HuH-7.5 (cell line): ENCODE data around the gene TCF21.

Experiments used
- DNase-seq: peaks from one replicate; pipeline ENCODE4 v3.0.0; 2011; ENCODE audit warnings: low spot score

The TCF21 gene

GRCh38 chr6:133889557-133890403 lies 867 bp downstream of the TCF21 start:
- DNase-seq: no peak

GRCh38 chr6:133890711-133891148 lies 1.8 kb downstream of the TCF21 start:
- no peak for DNase-seq

GRCh38 chr6:133891149-133891926 lies 2.4 kb downstream of the TCF21 start:
- peak; percentile 46 for DNase-seq

- no peak for DNase-seq
Measured at GRCh38 chr6:133891927-133892812, 3.3 kb downstream of the TCF21 start.

GRCh38 chr6:133892813-133893691 lies 4.1 kb downstream of the TCF21 start:
- no peak for DNase-seq

GRCh38 chr6:133893946-133894345 lies 5.0 kb downstream of the TCF21 start:
- DNase-seq: no peak

- no peak for DNase-seq
Measured at GRCh38 chr6:133894369-133894768, 5.5 kb downstream of the TCF21 start.

- no peak for DNase-seq
Measured at GRCh38 chr6:133894795-133895358, 6.0 kb downstream of the TCF21 start.

GRCh38 chr6:133895573-133896343 lies 6.8 kb downstream of the TCF21 start:
- no peak for DNase-seq

- no peak for DNase-seq
Measured at GRCh38 chr6:133896344-133896721, 7.4 kb downstream of the TCF21 start.

- DNase-seq: no peak
Measured at GRCh38 chr6:133898263-133898662, 9.3 kb downstream of the TCF21 start.

GRCh38 chr6:133899556-133899955 lies 10.6 kb downstream of the TCF21 start:
- DNase-seq: no peak

- DNase-seq: no peak
Measured at GRCh38 chr6:133903855-133904254, 14.9 kb downstream of the TCF21 start.

- no peak for DNase-seq
Measured at GRCh38 chr6:133906050-133906449, 17.1 kb downstream of the TCF21 start.

GRCh38 chr6:133916650-133917151 lies 27.8 kb downstream of the TCF21 start:
- DNase-seq: no peak

- DNase-seq: no peak
Measured at GRCh38 chr6:133917781-133918180, 28.9 kb downstream of the TCF21 start.

GRCh38 chr6:133918208-133918930 lies 29.5 kb downstream of the TCF21 start:
- no peak for DNase-seq

GRCh38 chr6:133919362-133919761 lies 30.4 kb downstream of the TCF21 start:
- DNase-seq: no peak

- DNase-seq: no peak
Measured at GRCh38 chr6:133921249-133921859, 32.4 kb downstream of the TCF21 start.
